Heart right ventricle (tissue), 16 donors: ENCODE results near the gene RIMBP2. TPM values are rescaled to one million over a fixed set of nuclear protein-coding genes. Genes with fewer than 3 reads are reported as not detected.

ENCODE experiments used
- ATAC-seq, 8 donors: fragments of 200-7000 bp; cut with Tn5 transposase; one replicate each; pipeline ENCODE4 v1.9.1; 2020; ENCODE audit warnings: mild to moderate bottlenecking in 8 of 8, moderate library complexity in 8 of 8, moderate number of reproducible peaks in 1 of 8
- DNase-seq, 2 donors: peaks; one replicate each; pipeline ENCODE4 v3.0.0-alpha.2; 2020
- H3K27ac ChIP-seq, 10 donors: fragments of 200-600 bp; sonication (generic) in 2 of 10; one replicate each; pipeline versions ENCODE4 v1.5.0 to v1.8.0; 2020 to 2022; ENCODE audit warnings: mild to moderate bottlenecking in 3 of 10
- H3K27me3 ChIP-seq, 7 donors: fragments of 200-600 bp; one replicate each; pipeline ENCODE4 v1.8.0; 2021 to 2022; ENCODE audit warnings: mild to moderate bottlenecking in 2 of 7
- H3K36me3 ChIP-seq, 9 donors: fragments of 200-600 bp; sonication (generic) in 1 of 9; one replicate each; pipeline versions ENCODE4 v1.5.0 to v1.8.0; 2020 to 2022; ENCODE audit warnings: mild to moderate bottlenecking in 2 of 9
- H3K4me1 ChIP-seq, 9 donors: fragments of 200-600 bp; sonication (generic) in 1 of 9; one replicate each; pipeline versions ENCODE4 v1.5.0 to v1.8.0; 2020 to 2022; ENCODE audit warnings: mild to moderate bottlenecking in 4 of 9
- H3K4me3 ChIP-seq, 10 donors: fragments of 200-600 bp; sonication (generic) in 2 of 10; one replicate each; pipeline versions ENCODE4 v1.5.0 to v1.8.0; 2020 to 2022; ENCODE audit warnings: mild to moderate bottlenecking in 7 of 10, moderate library complexity in 2 of 10
- H3K9me3 ChIP-seq, 11 donors: fragments of 200-600 bp in 10 of 11; sonication (generic) in 2 of 11; one replicate each; pipeline versions ENCODE4 v1.5.0 to v1.8.0; 2013 to 2022; ENCODE audit warnings: mild to moderate bottlenecking in 2 of 11, control low read depth in 1 of 11, moderate library complexity in 1 of 11
- WGBS, 2 donors: extraction: QIAGEN DNeasy Blood & Tissue Kit; methylation state at CpG; one replicate each; pipeline ENCODE4 v1.1.7; 2013; ENCODE audit warnings: inconsistent platforms in 1 of 2; 5-methylcytosine and 5-hydroxymethylcytosine counted together
- intact Hi-C, 10 donors: fragments of 100-400 bp; cut with DNase I; formaldehyde crosslinking; loops; one replicate each; pipeline versions ENCODE4 v1.11.1 to v1.14.2; 2022
- polyA plus RNA-seq, 2 donors: library from polyadenylated mRNA; stranded (reverse); fragments of 200-250 nt; gene quantifications; one replicate each; pipeline ENCODE4 v1.2.3, GENCODE V29; 2013
- total RNA-seq, 10 donors: library from RNA; stranded (reverse); fragmentation: NEBNext Ultra II Directional in 3 of 10; extraction: Animal tissue kit (Norgen Biotek cat#: 25700) in 3 of 10; gene quantifications; one replicate each; pipeline versions ENCODE4 v1.2.1 to v1.2.4, GENCODE V29; 2021 to 2023
- TF ChIP-seq, protein P1 (sequence below), 9 donors: fragments of 200-600 bp; sonication (generic) in 2 of 9; IDR thresholded peaks; one replicate each; pipeline versions ENCODE4 v1.5.0 to v1.8.0; 2021 to 2022; ENCODE audit warnings: antibody characterized with exemption in 9 of 9, mild to moderate bottlenecking in 5 of 9, moderate library complexity in 1 of 9
- donor health status: Arrhythmogenic right ventricular cardiomyopathy.
- donor health status: ischemic (EF 13 %, LVEDD 7.1; RV severe dilation, severe dysfunction).
- donor health status: healthy with polysubstance abuse.
- donor health status: DM: no; HTN: yes; CAD: no.
- donor health status: DM: no; HTN: no; CAD: no.
- donor health status: ischemic (EF 25% LVEDD 6.9; RV normal size, moderate dysfunction).
- donor health status: ischemic (EF 25% LVEDD 5.7; RV mildly dilated, moderate dysfunction).
- donor health status: healthy.
- donor health status: DM: yes; HTN: yes; CAD: no.
- donor health status: Ischemic cardiomyopathy.
- donor health status: ischemic (EF 35%, LVEDD 5.7; RV mildly dilated, moderate dysfunction).
- donor health status: nonischemic (EF 11% LVEDD 7.7; RV severe dilation, severe dysfunction).
- donor health status: DM: yes; HTN: yes; CAD: no.
- donor health status: PGD.
- donor health status: ischemic (EF 29% LVEDD 5.4; RV normal size, mild dysfunction).
- donor health status: nonischemic (EF 23%, LVEDD 6.1; RV moderate dilation, normal function).

RIMBP2 gene
- total and polyA plus RNA-seq, 12 donors: 0.01 to 0.17 (median 0.05) TPM; not detected in 9

DNA sequence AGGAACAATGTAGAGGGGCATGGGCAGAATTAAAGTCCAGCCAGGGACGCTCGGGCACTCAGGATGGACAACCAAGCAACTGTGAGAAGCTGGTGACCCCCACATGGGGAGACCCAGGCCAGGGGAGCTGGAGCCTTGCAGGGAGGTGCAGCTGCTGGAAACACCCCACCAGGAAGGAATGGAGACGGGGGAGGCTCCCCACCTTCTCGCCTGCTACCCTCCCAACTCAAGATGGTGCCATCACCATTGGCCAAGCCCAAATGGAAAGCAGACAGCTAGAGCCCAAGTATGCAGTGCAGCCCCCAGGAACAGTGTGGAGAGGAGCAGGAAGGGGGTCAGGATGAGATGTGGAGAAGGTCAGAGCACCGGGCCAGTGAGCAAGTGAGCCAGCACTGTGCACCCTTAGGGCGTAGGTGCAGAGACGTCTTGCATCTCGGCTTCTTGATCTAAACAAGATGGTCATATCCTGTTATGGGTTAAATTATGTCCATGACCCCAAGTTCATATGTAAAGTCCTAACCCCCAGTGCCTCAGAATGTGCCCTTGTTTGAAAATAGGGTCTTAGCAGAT is 159.5 kb downstream of the RIMBP2 start:
- TF ChIP-seq, protein P1, sequence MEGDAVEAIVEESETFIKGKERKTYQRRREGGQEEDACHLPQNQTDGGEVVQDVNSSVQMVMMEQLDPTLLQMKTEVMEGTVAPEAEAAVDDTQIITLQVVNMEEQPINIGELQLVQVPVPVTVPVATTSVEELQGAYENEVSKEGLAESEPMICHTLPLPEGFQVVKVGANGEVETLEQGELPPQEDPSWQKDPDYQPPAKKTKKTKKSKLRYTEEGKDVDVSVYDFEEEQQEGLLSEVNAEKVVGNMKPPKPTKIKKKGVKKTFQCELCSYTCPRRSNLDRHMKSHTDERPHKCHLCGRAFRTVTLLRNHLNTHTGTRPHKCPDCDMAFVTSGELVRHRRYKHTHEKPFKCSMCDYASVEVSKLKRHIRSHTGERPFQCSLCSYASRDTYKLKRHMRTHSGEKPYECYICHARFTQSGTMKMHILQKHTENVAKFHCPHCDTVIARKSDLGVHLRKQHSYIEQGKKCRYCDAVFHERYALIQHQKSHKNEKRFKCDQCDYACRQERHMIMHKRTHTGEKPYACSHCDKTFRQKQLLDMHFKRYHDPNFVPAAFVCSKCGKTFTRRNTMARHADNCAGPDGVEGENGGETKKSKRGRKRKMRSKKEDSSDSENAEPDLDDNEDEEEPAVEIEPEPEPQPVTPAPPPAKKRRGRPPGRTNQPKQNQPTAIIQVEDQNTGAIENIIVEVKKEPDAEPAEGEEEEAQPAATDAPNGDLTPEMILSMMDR (IDR thresholded peaks at IDR 0.05): no peak
- Histone ChIP-seq H3K36me3 (no peaks in the 10 kb centered on the region), H3K4me1 (no peaks in the 10 kb centered on the region), H3K27me3 (peaks cover 0 to 34% (median 14%) of the 10 kb centered on the region in 7 donors), H3K9me3 (peaks cover 0 to 8% (median 2%) of the 10 kb centered on the region in 11 donors), H3K4me3 (no peak overlapping the region), H3K27ac (no peak overlapping the region)
- no peak for DNase-seq
- intact Hi-C loops: no loop called here
- WGBS, 2 donors: 81 to 84% methylated on average over 8 of the region's 8 CpGs
- ATAC-seq: no peak

DNA sequence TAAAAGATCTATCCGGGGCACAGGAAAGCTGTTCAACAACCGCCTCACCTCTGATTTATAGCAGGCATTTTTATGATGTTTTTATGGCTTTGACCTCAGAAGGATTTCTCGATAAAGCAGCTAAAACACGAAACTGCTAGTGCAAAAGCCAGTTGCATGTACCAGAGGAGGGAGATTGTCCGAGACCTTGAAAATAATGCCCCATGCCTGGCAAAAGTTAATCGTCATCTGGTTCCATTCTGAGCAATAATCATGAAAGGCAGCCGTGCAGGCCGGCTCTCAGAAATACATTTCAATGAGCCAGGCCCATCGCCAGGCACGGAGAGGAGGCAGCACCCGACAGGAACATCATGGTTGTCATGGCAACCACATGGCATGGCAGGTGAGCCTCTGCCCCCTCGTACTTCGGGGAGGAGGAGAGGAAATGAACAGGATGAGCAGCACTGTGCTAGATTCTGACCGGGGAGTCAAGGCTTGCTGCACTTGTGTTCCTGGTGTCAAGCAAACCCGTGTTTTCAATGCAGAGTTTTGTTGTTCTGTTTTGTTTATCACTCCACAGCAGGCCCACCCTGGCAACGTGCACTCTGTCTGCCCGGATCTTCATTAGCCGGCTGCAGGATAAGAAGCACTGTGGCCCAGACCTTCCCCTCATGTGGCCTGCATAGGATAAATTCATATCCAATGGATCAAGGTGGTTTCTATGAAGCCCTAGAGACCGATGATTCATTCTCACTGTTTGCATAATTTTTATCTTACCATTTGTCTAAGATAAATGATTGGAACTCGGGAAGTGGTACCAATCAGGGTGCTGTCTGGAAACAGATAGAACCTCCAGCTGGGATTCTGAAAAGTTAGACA is 160.2 kb downstream of the RIMBP2 start:
- Histone ChIP-seq H3K27ac (no peak overlapping the region), H3K36me3 (no peaks in the 10 kb centered on the region), H3K4me1 (no peaks in the 10 kb centered on the region), H3K27me3 (peaks cover 0 to 34% (median 14%) of the 10 kb centered on the region in 7 donors), H3K4me3 (no peak overlapping the region), H3K9me3 (peaks cover 0 to 15% (median 9%) of the 10 kb centered on the region in 11 donors)
- no peak for DNase-seq
- TF ChIP-seq, protein P1 (IDR thresholded peaks at IDR 0.05): no peak
- WGBS, 2 donors: 60 to 63% methylated on average over 20 of the region's 20 CpGs
- ATAC-seq: no peak
- intact Hi-C loops: no loop called here

DNA sequence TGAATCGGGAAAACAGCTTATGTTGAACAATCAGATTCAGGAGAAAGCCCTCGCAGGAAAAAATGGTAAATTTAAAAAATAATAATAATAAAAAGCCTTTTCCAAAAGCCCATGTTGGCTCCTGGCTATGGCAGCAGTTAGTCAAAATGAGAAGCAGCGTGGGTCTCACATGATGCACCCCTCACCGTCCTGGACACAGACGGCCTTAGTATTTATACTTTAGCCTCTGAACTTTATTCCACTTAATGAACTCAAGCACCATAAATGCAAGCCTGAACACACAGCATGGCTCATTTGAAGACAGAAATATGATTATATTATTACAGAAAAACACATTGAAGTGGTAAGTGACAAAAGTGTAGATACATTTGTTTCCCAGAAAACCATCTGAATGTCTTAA is 160.9 kb downstream of the RIMBP2 start:
- no peak for ATAC-seq
- Histone ChIP-seq H3K27me3 (peaks cover 0 to 31% (median 13%) of the 10 kb centered on the region in 7 donors), H3K27ac (no peak overlapping the region), H3K36me3 (no peaks in the 10 kb centered on the region), H3K9me3 (peaks cover 0 to 17% (median 12%) of the 10 kb centered on the region in 11 donors), H3K4me1 (no peaks in the 10 kb centered on the region), H3K4me3 (no peak overlapping the region)
- no peak for DNase-seq
- intact Hi-C loops: no loop called here
- TF ChIP-seq, protein P1 (IDR thresholded peaks at IDR 0.05): no peak
- WGBS, 2 donors: 58 to 67% methylated on average over 5 of the region's 5 CpGs

DNA sequence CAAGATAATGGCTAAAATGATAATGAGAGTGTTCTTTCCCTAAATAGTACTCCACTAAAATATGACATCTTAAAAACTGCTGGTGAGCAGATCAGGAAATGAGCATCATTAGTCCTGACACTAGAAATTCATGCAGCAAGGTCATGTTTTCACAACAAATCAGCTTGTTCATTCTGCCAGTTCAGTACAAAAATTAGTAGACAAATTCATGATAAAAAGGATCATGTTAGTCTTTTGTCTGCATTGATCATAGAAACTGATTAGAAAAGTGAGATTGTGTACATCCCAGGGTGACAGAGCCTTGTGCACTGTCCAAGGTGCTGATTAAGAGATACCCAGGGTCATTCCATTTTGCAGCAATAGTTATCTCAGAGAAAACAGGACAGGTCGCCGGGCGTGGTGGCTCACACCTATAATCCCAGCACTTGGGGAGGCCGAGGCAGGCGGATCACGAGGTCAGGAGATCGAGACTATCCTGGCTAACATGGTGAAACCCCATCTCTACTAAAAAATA is 163.6 kb downstream of the RIMBP2 start:
- ATAC-seq (no peak), DNase-seq (no peak)
- H3K4me1 ChIP-seq: no peaks in the 10 kb centered on the region
- no peaks in the 10 kb centered on the region for H3K36me3 ChIP-seq
- H3K27ac ChIP-seq: no peak overlapping the region
- peaks cover 0 to 17% (median 12%) of the 10 kb centered on the region in 11 donors for H3K9me3 ChIP-seq
- H3K27me3 ChIP-seq: peaks cover 0 to 17% (median 6%) of the 10 kb centered on the region in 7 donors
- 79 to 81% methylated on average over 7 of the region's 7 CpGs for WGBS, 2 donors
- H3K4me3 ChIP-seq: no peak overlapping the region
- TF ChIP-seq, protein P1 (IDR thresholded peaks at IDR 0.05): no peak
- intact Hi-C loops: no loop called here
